SU-DHL-6 (cell line): Measurements from ENCODE around the gene CLDN9.

Experiments used
- H2AFZ ChIP-seq: fragments of 200-600 bp; sonication (generic); 2 replicates; pipeline ENCODE4 v1.6.1; 2014; ENCODE audit warnings: low read depth, mild to moderate bottlenecking, moderate library complexity, mixed read lengths, antibody characterized with exemption, low read length; ENCODE audit not compliant: severe bottlenecking
- H3F3A ChIP-seq: fragments of 200-600 bp; shearing (Covaris generic); 2 replicates; pipeline ENCODE4 v1.6.0; 2016; ENCODE audit warnings: antibody characterized with exemption, mild to moderate bottlenecking; ENCODE audit not compliant: insufficient read depth
- H3K27ac ChIP-seq: fragments of 200-600 bp; sonication (generic); 2 replicates; pipeline ENCODE4 v1.5.1; 2016; ENCODE audit warnings: low read depth, mild to moderate bottlenecking, low read length, moderate library complexity, mixed read lengths
- H3K27me3 ChIP-seq: fragments of 200-600 bp; sonication (generic), shearing (Covaris generic); 2 replicates; pipeline ENCODE4 v1.6.0; 2014; ENCODE audit warnings: mild to moderate bottlenecking, low read length
- H3K36me3 ChIP-seq: fragments of 200-600 bp; sonication (generic); 2 replicates; pipeline ENCODE4 v1.6.1; 2014; ENCODE audit warnings: mild to moderate bottlenecking, low read length, mixed read lengths
- H3K4me2 ChIP-seq: fragments of 300-600, 200-600 bp; shearing (Covaris generic), sonication (generic); 2 replicates; pipeline ENCODE4 v1.6.0; 2014; ENCODE audit warnings: low read length, low read depth, mild to moderate bottlenecking; ENCODE audit not compliant: poor library complexity, severe bottlenecking
- H3K4me3 ChIP-seq: fragments of 200-600 bp; sonication (generic); 2 replicates; pipeline ENCODE4 v1.5.1; 2014; ENCODE audit warnings: antibody characterized with exemption, low read length, mild to moderate bottlenecking, mixed read lengths; ENCODE audit not compliant: insufficient read depth, poor library complexity, severe bottlenecking
- H3K79me2 ChIP-seq: fragments of 200-600 bp; sonication (generic); 2 replicates; pipeline ENCODE4 v1.6.1; 2014; ENCODE audit warnings: mild to moderate bottlenecking, low read length, moderate library complexity; ENCODE audit not compliant: insufficient read depth
- H3K9ac ChIP-seq: fragments of 200-600 bp; sonication (generic); 2 replicates; pipeline ENCODE4 v1.7.0; 2014; ENCODE audit warnings: mild to moderate bottlenecking, low read length
- H3K9me2 ChIP-seq: fragments of 200-600 bp; sonication (generic); replicated peaks from 2 replicates; pipeline ENCODE4 v1.6.1; 2014; ENCODE audit warnings: low read length; ENCODE audit not compliant: insufficient read depth
- H3K9me3 ChIP-seq: fragments of 200-600 bp; sonication (generic); 2 replicates; pipeline ENCODE4 v1.6.1; 2014; ENCODE audit warnings: low read length, mixed read lengths; ENCODE audit not compliant: insufficient read depth
- H4K20me1 ChIP-seq: fragments of 200-600 bp; sonication (generic); 2 replicates; pipeline ENCODE4 v1.6.1; 2014; ENCODE audit warnings: low read depth, mild to moderate bottlenecking, antibody characterized with exemption, low read length, moderate library complexity, mixed read lengths
- CTCF ChIP-seq: fragments of 200-600 bp; sonication (generic); IDR thresholded peaks from one replicate; pipeline ENCODE4 v1.5.1; 2017; ENCODE audit warnings: antibody characterized with exemption, mild to moderate bottlenecking, low read length, moderate library complexity; ENCODE audit not compliant: insufficient read depth, poor library complexity, severe bottlenecking
- EZH2phosphoT487 ChIP-seq: fragments of 200-600 bp; sonication (generic), shearing (Covaris generic); conservative IDR thresholded peaks from 2 replicates; pipeline ENCODE4 v1.6.1; 2018; ENCODE audit warnings: mild to moderate bottlenecking, antibody characterized with exemption, low read length, moderate library complexity, mixed read lengths

Gene CLDN9

DNA sequence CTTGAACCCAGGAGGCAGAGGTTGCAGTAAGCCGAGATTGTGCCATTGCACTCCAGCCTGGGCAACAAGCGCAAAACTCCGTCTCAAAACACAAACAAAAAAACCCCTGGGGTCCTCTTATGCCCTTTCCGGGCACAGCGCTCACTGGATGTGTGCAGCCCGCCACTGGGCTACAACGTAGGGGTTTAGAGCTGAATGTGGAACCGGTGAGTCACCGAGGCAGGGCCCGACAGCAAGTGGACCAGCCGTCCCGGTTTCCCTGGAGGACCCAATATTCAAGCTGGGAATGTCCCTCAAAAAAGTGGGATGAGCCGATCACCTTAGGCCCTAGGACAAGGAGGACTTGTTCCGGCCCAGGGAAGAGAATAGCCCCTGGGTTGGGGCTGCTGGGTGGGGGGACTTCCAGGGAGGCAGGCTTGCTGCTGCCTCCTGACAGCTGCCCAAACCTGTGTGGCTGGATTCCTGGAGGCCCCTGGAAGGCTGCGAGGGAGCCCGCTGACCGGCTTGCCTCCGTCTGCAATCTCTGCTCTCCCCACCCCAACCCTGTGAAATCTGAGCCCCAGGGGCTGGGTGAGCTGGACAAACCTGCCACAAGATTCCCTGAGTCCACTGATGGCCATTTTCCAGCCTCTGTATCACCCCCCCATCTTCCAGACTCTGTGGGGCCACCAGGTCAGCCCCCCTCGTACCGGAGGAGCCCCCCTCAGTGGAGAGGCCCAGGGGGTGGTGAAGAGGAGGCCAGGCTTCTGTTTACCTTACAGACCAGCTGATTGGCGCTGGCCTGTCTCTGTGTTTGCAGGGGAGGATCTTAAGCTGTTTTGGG, 2.9 kb upstream of the CLDN9 start:
- no peaks in the 10 kb centered on the region for H3K79me2 ChIP-seq
- H3F3A ChIP-seq = no peaks in the 10 kb centered on the region
- no peak overlapping the region for H2AFZ ChIP-seq
- TF ChIP-seq EZH2phosphoT487 = no peak
- no peak for TF ChIP-seq CTCF
- H3K36me3 ChIP-seq = no peaks in the 10 kb centered on the region
- H3K27ac ChIP-seq = no peak overlapping the region
- H4K20me1 ChIP-seq = no peaks in the 10 kb centered on the region
- H3K4me2 ChIP-seq = no peak overlapping the region
- H3K27me3 ChIP-seq = no peaks in the 10 kb centered on the region
- no peaks in the 10 kb centered on the region for H3K9me2 ChIP-seq
- no peak overlapping the region for H3K4me3 ChIP-seq
- no peak overlapping the region for H3K9ac ChIP-seq
- no peaks in the 10 kb centered on the region for H3K9me3 ChIP-seq

DNA sequence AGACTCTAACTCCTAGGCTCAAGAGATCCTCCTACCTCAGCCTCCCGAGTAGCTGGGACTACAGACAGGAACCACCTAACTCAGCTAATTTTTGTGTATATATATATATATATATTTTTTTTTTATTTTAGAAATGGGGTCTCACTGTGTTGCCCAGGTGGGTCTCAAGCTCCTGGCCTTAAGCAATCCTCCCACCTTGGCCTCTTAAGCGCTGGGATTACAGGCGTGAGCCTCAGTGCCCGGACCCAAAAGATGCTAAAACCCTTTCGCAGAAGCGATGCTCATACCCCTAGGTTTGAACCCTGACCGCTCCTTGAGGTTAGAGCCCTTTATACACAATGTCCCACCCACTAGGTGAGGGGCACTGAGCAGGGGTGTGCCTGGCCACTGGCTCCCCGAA, 2.2 kb upstream of the CLDN9 start:
- Histone ChIP-seq H3K9ac (no peak overlapping the region), H3K9me2 (no peaks in the 10 kb centered on the region), H3K4me2 (no peak overlapping the region), H3K79me2 (no peaks in the 10 kb centered on the region), H3K36me3 (no peaks in the 10 kb centered on the region), H3K4me3 (no peak overlapping the region), H4K20me1 (no peaks in the 10 kb centered on the region), H3F3A (no peaks in the 10 kb centered on the region), H3K9me3 (no peaks in the 10 kb centered on the region), H3K27ac (no peak overlapping the region), H3K27me3 (no peaks in the 10 kb centered on the region), H2AFZ (no peak overlapping the region)
- TF ChIP-seq CTCF (no peak), EZH2phosphoT487 (no peak)

DNA sequence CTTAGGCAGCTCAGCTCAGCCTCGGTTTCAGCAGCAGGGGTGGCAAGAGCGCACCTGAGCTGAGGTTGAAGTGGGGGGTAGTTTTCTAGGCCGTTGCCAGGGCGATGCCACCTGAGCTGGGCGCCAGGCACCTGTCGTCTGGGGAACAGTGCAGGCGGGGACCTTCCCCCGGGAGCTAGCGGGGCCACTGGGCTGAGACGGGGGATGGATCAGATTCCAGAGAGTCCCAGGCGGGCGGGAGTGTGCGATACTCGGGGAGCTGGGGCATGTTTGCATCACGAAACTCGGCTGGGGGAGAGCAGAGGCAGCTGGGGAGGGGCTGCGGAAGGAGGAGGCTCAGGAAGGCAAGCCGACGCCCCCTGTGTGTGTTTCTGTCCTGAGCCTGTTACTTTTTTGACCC, 477 bp upstream of the CLDN9 start:
- no peaks in the 10 kb centered on the region for H4K20me1 ChIP-seq
- H3K9me2 ChIP-seq = no peaks in the 10 kb centered on the region
- H3K9me3 ChIP-seq = no peaks in the 10 kb centered on the region
- no peaks in the 10 kb centered on the region for H3K36me3 ChIP-seq
- TF ChIP-seq CTCF (no peak), EZH2phosphoT487 (no peak)
- H3F3A ChIP-seq = no peaks in the 10 kb centered on the region
- no peak overlapping the region for H3K4me3 ChIP-seq
- no peak overlapping the region for H2AFZ ChIP-seq
- no peak overlapping the region for H3K4me2 ChIP-seq
- no peaks in the 10 kb centered on the region for H3K27me3 ChIP-seq
- no peak overlapping the region for H3K9ac ChIP-seq
- H3K79me2 ChIP-seq = no peaks in the 10 kb centered on the region
- no peak overlapping the region for H3K27ac ChIP-seq
